HG03575 (cell line): Measurements from ENCODE around the gene FCHSD2.
"Not testable (repeated sequence)": the region's sequence is repeated elsewhere in the genome, so short reads cannot be mapped to it uniquely, and the experiment has no call there.

Experiments used
- ATAC-seq: cut with Tn5 transposase; IDR thresholded peaks from one replicate; pipeline ENCODE4 v1.9.1; 2021; ENCODE audit not compliant: unreplicated experiment, insufficient number of reproducible peaks, low FRiP score; ENCODE audit errors: extremely low read depth

Gene FCHSD2

DNA sequence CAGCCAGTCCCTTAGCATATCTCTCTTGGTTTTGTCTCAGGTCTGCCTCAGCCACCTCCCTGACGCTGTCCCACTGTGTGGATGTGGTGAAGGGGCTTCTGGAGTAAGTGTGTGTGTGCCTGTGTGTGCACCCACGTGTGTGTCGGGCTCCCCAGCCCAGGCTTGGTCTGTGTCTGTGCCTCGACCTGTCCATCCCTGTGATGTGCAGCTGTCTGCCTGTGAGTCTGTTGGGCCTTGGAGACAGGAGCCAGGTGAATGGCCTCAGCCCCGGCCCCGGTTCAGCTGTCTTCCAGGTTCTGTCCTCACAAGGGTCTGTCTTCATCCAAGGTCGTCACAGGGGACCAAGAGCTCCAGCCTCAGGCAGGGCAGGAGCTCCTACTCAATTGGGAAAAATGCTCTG is 318.1 kb downstream of the FCHSD2 start:
- no peak for ATAC-seq

DNA sequence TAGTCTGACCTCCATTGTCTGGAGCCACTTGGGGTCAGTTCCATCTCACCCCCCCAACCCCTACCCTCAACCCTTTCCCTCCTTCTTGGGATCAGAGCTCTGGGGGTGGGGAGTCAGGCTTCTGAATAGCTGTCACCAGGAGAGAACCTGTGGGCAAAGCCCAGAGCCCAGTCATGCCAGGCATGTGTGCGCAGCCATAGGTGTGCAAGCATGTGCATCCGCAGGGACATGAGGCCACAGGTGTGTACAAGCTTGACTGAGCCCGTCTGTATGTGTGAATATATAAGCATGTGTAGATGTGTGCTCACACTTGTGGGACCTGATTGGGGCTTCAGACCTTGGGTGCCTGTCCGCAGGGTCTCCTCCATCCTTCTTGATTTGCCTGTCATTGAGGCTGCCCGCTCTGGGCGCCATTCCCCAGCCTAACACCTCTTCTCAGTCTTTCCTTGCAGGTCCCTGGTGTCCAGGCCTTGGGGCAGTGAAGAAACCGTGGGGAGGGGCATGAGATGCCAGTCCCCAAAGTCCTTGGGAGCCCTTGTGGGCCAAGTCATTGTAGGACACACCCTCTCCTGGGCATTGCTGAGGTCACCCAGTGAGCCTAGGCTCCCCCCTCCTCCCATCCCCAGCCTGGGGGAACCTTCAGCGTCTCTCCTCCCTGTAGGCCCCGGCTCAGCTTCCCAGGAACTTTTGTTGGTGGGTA is 318.9 kb downstream of the FCHSD2 start:
- no peak for ATAC-seq

GRCh38 chr11:72821920-72822799 is 320.0 kb downstream of the FCHSD2 start:
- no peak for ATAC-seq

DNA sequence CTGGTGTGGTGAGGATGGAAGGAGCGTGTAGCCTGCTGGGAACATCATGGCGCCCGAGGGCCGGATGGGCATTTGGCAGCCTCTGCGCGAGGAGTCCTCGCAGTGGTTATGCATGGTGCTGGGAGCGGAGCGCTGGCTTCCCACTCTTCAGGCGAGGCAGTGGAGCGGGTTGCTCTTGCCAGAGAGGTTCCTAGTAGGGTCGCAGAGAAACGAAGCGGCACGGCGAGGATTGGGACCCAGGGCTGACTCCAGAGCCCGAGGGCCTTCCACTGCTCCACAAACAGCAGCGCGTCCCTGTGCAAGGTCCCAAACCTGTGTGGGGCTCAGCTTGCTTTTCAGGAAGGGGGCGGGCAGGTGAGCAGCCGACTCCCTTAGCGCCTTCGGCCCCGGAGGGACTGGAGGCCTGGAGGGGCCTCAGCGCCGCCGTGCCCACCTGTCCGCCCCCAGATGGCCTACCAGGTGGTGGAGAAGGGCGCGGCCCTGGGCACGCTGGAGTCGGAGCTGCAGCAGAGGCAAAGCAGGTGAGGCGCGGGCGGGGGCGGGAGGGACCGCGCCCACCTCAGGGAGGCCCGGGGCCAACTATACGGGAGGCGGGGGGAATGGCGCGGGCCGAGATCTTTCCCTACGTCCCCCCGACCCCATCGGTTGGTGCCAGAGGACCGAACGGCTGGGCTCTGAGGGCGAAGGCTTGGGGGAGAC is 320.7 kb downstream of the FCHSD2 start:
- no peak for ATAC-seq

DNA sequence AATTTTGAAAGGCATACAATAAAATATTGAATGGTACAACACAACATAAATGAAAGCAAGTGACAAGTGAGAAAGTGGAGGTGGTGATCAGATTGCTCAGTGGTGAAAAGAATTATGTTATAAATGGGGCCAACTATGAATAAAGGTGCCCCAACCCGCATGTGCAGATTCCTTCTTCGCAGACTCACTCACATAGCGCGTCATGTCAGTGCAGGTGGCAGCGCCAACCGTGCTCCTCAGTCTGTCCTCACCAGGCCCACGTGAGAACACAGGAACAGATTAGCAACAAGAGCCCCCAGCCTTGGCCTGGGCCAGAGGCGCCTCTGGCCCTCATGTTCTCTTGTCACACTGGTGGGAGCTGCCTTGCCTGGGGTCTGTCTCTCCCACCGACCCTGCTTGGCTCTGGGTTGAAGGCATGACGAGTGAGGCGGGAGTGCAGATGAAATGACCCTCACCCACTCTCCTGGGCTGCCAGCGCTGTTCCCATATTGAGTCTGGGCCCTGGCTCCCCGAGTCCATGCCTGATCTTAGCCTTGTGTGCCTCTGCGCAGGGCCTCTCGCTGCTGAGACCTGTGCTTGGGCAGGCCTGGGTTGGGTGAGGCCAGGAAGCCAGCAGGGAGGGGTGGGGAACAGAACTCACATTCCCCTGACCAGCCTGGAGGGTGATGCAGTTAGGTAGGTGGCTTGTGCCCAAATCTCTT is 321.5 kb downstream of the FCHSD2 start:
- ATAC-seq = no peak

GRCh38 chr11:72818971-72819370 is 323.1 kb downstream of the FCHSD2 start:
- ATAC-seq = no peak

DNA sequence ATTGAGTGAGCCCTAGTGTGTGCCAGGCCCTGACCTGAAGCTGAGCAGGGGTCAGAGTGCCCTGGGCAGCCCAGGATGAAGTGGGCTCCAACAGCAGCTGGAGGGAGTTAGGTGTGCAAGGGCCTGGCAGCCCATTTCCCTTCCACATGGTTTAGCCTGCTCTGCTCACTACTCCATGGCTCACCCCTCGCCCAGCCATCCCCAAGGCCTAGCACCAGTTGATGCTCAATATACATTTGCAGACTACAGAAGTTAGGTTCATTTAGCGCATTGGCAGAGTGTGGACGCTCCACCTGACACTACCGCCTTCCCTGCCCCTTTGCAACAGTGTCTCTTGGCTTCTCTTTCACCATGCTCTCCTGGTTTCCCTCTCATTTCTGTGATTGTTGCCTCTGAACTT is 324.2 kb downstream of the FCHSD2 start:
- no peak for ATAC-seq

DNA sequence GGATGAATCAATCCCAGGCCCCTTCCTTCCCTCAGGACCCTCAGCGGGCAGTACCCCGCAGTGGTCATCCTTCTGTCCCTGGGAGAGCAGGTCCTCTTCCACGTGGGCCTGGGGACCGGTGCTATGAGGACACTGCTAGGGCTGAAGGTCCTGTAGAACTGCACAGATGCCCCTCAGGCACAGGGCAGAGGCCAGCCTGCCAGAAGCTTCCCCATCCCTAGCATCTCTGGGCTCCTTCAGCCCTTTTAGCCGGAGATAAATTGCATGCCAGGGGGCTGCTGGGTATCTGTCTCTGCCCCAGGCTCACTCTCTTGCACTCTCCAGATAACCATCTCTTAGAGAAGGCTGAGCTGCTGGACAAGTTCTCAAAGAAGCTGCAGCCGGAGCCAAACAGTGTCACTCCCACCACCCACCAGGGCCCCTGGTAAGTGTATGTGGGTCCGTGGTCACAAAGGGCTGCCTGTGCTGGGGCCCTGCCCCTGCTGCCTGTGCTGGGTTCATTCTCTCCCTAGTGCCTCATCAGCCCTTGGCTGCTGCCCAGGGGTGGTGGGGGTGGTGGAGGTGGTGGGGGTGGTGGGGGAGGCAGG is 325.6 kb downstream of the FCHSD2 start:
- no peak for ATAC-seq

DNA sequence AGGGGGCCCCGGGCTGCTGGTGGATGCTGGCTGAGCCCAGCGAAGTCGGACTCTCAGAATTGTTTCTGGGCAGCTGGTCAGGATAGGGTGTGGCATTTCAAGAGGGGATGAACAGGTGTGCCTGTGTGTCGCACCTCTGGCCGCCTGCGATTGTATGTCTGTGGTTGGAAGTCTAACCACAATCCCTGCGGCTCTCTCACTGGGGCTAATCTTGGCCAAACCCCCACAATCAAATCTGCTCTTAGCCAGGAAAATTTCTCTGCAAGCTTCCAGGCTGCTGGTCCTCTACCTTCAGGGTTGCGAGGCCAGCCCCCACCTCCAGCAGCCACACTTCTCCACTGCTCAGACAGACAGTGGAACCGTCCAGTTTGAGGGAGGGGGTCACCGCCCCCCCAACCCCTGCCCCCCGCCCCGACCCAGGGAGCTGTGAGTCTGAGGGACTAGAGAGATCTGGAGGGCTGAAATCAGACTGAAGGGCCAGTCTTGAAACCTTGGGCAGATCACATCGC is 327.0 kb downstream of the FCHSD2 start:
- no peak for ATAC-seq

DNA sequence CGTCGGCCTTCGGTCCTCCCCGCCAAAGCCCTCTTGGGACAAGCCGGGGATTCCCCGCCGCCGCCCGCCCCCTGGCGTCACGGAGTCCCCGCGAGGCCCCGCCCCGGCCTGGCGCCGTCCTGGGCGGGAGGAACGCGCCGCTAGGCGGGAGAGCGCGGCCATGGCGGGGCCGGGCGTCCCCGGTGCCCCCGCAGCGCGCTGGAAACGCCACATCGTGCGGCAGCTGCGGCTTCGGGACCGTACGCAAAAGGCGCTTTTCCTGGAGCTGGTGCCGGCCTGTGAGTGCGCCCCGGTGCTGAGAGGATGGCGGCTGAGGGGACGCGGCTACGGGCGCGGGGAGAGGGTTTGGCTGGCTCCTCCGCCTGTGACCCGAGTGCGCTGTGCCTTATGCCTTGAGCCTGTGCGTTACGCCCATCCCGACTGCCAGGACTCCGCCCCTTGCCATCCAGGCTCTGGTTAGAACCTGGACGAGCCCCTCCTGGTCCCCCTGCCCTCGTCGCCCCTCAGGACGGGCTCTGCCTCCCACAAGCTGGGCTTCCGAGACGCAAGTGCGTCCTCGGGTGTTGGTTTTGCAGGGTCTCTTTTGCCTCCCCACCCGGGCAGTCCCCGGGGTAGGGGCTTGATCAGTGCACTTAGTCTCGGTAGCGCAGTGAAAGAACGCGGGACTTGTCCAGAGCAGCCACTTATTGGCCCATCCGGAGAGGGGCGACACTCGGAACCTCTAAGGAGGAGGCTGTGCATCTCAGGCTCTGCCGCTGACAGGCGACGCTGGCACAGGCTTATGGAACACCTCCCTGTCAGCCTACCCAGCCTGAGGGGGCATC is 327.6 kb downstream of the FCHSD2 start, which contains the start of gene ATG16L2:
Gene ATG16L2, plus strand, starts transcription at position 126 of the 824 bp plus-strand sequence. Its CDS starts 35 bp downstream, at position 161.
- no peak for ATAC-seq

GRCh38 chr11:72813740-72814285 is 328.3 kb downstream of the FCHSD2 start:
- no peak for ATAC-seq

DNA sequence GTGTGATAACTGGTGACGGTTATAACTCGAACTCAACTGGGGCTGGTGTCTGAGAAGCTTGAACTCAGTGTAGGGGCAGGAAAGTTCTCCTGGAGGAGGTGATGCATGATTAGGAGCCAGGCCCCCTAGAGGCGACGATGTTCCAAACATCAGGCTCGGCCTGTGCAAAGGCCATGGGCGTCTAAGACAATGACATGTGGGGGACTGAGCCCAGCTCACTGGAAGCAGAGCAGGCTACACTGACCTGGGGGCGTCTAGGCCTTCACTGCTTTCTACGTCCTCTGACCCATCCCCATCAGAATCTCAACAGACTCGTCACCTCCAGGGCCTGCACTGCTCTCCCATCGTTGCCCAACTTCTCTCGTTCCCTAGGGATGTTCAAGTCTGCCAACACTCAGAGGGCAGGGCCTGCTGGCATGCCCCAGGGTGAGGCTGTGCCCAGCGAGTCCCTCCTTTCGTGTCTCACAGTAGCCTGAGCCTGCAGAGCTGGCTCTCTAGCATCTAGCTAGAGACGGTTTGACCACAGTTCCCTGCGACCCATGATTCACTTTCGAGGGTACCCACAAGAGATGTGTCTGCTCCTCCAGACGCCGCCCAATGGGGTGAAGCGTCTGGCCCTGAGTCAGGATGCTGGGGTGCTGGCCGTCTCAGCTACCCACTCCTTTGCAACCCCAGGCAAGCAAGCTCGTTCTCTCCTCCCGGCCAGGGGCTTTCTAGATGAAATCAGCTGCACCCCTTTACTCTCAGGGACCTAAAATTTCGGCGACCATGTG is 329.0 kb downstream of the FCHSD2 start:
- no peak for ATAC-seq

GRCh38 chr11:72812604-72812966 is 329.5 kb downstream of the FCHSD2 start:
- ATAC-seq = no peak

DNA sequence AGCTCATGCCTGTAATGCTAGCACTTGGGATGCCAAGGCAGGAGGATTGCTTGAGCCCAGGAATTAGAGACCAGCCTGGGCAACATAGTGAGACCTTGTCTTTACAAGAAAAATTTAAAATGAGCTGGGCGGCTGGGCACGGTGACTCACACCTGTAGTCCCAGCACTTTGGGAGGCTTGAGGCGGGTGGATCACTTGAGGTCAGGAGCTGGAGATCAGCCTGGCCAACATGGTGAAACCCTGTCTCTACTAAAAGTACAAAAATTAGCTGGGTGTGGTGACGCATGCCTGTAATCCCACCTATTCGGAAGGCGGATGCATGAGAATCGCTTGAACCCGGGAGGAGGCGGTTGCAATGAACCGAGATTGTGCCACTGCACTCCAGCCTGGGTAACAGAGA is 330.4 kb downstream of the FCHSD2 start:
- ATAC-seq = not testable (repeated sequence)

DNA sequence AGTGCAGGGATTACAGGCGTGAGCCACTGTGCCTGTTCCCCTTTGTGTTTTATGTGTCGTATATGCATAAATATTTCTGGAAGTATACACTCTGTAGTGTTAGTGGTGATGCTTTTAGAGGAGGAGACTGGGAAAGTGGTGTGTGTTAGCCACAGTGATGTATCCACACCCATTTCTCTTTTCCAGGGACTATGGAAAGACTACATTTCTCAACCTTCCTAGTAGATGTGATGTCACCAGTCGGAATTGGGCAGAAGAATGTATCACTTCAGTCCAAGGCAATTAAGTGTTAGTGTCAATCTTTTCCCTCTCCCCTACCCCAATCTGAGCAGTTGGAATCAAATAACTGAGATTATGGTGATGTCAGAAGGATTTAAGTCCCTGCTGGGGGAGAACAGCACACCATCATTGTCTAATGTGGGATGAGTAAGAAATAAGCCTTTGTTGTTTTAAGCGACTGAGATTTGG is 333.8 kb downstream of the FCHSD2 start:
- ATAC-seq = no peak

- no peak for ATAC-seq
These were observed 334.3 kb downstream of the FCHSD2 start for GRCh38 chr11:72807792-72808191.
